Tibial nerve (tissue), 4 donors: ENCODE results near the gene MUC2.

ENCODE experiments used
- EP300 ChIP-seq, 2 donors: sonication (generic); formaldehyde crosslinking; IDR thresholded peaks; one replicate each; pipeline ENCODE4 v1.6.1; 2017; ENCODE audit warnings: antibody characterized with exemption in 2 of 2, mild to moderate bottlenecking in 1 of 2
- POLR2A ChIP-seq, 2 donors: fragments of 450-650 bp; IDR thresholded peaks; one replicate each; pipeline ENCODE4 v1.6.1; 2017; ENCODE audit warnings: antibody characterized with exemption in 2 of 2, mild to moderate bottlenecking in 2 of 2, moderate library complexity in 2 of 2
- TF ChIP-seq, protein P1 (sequence below), 5 experiments: fragments of 200-600 bp in 3 of 5; fragments of 450-650 bp in 2 of 5; sonication (generic) in 3 of 5; IDR thresholded peaks; one replicate each; pipeline ENCODE4 v1.5.1; 2016 to 2019; ENCODE audit warnings: antibody characterized with exemption in 5 of 5, mild to moderate bottlenecking in 3 of 5, moderate library complexity in 2 of 5

DNA sequence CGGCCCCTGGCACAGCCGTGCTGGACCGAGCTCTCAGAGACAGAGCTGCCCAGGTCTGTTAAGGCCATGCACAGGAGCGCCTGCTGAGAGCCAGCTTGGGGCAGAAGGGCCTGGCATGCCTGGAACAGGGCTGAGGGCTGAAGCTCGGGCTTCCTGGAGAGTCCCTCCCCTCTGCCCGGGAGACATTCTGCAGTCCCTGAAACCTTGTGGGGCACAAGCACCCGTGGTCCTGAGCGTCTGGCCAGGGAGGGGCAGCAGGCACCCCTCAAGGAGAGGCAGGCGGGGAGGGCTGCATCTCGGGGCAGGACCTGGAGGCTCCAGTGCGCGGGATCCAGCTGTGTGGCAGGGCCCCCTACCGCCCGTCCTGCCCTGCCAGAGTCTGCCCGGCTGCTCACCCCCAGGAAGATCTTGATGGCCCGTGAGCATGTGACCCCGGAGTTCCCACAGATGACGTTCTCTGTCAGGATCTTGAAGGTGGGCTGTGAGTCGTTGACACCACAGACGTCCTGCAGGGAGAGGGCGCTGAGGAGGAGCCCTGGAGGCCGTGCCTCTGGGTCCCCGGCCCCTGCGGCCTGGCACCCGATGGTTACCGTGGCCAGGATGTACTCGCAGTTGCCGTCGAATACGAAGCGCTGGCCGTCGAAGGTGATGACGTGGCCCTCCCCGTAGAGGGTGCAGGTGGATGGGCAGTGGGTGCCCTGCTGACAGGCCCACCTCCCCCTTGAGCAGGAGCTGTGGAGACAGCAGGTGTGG is 49.1 kb upstream of the MUC2 start:
- TF ChIP-seq, protein P1, sequence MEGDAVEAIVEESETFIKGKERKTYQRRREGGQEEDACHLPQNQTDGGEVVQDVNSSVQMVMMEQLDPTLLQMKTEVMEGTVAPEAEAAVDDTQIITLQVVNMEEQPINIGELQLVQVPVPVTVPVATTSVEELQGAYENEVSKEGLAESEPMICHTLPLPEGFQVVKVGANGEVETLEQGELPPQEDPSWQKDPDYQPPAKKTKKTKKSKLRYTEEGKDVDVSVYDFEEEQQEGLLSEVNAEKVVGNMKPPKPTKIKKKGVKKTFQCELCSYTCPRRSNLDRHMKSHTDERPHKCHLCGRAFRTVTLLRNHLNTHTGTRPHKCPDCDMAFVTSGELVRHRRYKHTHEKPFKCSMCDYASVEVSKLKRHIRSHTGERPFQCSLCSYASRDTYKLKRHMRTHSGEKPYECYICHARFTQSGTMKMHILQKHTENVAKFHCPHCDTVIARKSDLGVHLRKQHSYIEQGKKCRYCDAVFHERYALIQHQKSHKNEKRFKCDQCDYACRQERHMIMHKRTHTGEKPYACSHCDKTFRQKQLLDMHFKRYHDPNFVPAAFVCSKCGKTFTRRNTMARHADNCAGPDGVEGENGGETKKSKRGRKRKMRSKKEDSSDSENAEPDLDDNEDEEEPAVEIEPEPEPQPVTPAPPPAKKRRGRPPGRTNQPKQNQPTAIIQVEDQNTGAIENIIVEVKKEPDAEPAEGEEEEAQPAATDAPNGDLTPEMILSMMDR (IDR thresholded peaks at IDR 0.05) = no peak
- TF ChIP-seq EP300 (IDR thresholded peaks at IDR 0.05) = no peak
- no peak for TF ChIP-seq POLR2A (IDR thresholded peaks at IDR 0.05)
